HG02840 (cell line): ENCODE data around the gene NPLOC4.
"Not testable (repeated sequence)": the region's sequence is repeated elsewhere in the genome, so short reads cannot be mapped to it uniquely, and the experiment has no call there.

Experiments used
- ATAC-seq: cut with Tn5 transposase; IDR thresholded peaks from one replicate; pipeline ENCODE4 v1.9.1; 2021; ENCODE audit warnings: mild to moderate bottlenecking, moderate library complexity, moderate number of reproducible peaks; ENCODE audit not compliant: unreplicated experiment, low FRiP score

NPLOC4 gene

DNA sequence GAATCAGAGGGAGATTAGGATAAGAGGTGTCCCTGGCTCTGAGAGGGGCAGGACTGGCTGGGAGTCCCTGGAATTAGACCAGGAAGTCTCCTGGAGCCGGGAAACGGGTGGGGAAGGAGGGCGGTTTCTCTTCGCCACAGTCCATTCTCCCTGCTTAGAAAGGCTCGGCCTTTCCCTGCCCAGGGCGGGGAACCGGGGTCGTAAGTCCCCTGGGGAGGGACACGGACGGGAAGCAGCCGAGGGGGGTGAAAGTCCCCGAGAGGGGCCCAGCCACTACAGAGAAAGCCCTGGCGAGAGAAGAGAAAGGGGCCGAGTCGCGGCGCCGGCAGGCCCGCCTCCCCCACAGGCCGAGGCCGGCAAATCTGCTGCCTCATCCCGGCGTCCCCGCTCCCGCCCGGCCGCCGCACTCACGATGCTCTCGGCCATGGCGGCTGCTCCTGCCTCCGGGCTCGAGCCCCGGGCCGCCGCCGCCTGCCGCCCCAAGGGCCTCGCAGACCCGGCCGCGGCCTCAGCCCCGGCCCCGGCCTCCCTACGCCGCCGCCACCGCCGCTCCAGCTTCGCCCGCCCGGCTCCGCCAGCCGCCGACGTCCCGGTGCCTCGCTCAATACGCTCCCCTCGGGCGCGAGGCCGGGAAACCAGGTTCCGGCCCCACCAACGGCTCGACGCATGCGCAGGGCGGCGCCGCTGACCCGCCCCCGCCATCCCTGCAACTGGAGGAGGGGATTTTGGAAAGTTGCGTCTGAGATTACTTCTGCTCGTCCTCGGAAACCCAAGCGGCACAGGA lies at the start of gene NPLOC4, which contains the start of gene TSPAN10:
Gene NPLOC4, minus strand, starts transcription at position 608 of the 784 bp plus-strand sequence. Its CDS starts 182 bp downstream, at position 426.
Gene TSPAN10, plus strand, starts transcription at position 692 of the 784 bp plus-strand sequence. CDS start 5,217 bp downstream, outside the sequence.
- peak; percentile 83 for ATAC-seq

DNA sequence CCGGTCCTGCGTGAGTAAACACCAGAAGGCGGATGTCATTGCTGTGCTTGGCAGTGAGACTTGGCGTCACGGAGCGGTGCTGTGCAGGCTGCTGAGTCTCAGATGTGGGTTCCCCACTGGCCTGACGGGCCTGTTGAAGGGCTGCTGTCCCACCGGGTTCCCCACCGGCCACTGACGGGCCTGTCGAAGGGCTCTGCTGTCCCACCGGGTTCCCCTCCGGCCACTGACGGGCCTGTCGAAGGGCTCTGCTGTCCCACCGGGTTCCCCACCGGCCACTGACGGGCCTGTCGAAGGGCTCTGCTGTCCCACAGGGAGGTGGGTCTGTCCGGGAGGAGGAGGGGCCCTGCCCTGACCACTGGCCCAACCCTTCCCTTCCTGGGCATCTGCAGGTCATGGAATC lies 49.7 kb upstream of the NPLOC4 start:
- ATAC-seq = no peak

DNA sequence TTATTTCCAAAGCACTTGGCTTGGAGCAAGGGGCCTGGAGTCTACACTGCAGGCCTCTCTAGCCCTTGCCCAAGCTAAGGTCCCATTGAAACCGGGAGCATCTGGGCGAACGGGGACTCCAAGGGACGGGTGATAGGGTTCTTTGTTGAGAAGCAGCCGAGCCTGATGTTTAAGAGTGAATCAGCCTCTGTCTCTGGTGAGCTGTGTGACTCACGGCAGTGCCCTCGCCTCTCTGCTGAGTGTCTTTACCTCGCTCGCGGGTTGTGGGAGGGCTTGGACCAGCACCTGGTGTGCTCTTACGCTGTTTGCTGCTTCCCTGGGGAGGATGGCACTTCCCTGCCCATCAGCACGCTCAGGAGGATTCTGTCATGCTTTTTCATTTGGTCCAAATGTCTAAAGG lies 48.2 kb upstream of the NPLOC4 start:
- ATAC-seq = no peak

DNA sequence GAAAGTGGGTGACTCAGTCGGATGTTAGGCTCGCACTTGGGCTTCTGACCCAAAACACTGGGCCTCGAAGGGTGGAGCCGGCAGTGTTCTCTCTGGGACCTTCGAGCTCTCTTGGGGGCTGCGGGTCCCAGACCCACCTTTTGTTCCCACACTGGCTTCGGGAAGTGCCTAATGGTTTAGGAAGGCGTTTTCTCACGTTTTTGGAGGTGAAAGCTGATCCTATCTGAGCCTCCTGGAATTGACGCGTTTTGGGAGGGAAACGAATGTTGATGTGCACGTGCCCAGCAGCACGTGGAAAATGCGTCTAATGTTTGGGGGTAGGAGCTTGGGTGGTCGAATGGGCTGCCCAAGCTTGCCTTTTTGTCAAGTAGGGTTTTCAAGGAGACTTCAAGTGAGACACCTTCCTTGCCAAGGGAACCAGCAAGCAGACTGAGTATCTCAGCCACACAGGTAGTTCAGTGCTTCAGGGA lies 47.6 kb upstream of the NPLOC4 start:
- no peak for ATAC-seq

DNA sequence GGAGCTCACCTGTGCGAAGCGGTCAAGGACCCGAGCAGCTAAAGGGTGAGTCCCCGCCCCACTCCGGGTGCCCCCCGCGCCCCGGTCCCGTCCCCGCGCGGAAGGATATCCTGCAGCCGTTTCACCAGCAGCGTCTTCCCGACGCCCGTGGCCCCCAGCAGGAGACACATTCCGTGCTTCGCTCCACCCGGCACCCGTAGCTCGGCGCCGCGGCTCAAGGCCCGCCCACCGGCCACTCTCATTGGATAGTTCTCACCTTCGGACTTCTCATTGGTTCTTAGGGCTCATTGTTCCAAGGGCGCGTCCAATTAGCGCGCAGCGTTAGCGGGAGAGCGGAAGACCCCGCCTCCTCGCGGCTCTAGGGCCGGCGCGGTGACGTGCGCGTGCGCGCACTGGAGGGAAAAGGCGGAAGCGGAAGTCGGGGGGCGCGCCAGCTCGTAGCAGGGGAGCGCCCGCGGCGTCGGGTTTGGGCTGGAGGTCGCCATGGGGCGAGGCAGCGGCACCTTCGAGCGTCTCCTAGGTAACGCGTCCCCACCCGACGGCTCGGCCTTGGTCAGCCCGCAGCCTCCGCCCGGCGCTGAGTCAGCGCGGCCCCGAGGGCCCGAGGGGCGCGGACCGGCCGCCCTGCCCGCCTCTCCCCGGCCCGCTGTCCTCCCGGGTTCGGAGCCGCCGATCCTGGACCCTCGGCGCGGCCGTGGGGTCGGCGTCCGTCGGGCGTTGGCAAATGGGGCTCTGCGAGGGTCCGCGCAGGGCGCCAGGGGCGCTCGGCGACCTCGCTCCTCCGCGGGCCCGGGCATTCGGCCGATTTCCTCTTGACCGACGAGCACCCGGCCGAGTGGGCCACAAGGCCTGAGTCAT lies 46.9 kb upstream of the NPLOC4 start, which contains the start of the genes ARL16 and HGS:
Gene ARL16, minus strand, starts transcription at position 214 of the 858 bp plus-strand sequence. Its CDS starts 44 bp downstream, at position 170.
Gene HGS, plus strand, starts transcription at position 428 of the 858 bp plus-strand sequence. Its CDS starts 56 bp downstream, at position 484.
- peak; percentile 90 for ATAC-seq

DNA sequence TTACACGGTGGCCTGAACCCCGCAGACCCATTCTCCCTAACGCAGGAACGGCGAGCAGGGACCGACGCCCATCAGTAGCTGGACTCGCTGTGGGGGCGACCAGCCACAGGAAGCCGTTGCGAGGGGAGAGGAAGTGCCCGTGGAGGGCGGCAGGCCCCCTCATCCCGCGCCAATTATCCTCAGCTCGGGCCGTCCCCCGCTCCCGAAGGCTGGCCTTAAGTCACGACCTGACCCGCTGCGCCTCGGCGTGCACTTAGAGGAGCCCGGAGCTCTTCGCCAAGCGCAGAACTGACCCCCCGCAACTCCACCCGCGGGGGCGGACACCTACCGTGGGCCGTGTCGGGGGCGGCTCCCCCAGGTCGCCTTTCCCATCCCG lies 46.3 kb upstream of the NPLOC4 start:
- ATAC-seq = peak; percentile 2

DNA sequence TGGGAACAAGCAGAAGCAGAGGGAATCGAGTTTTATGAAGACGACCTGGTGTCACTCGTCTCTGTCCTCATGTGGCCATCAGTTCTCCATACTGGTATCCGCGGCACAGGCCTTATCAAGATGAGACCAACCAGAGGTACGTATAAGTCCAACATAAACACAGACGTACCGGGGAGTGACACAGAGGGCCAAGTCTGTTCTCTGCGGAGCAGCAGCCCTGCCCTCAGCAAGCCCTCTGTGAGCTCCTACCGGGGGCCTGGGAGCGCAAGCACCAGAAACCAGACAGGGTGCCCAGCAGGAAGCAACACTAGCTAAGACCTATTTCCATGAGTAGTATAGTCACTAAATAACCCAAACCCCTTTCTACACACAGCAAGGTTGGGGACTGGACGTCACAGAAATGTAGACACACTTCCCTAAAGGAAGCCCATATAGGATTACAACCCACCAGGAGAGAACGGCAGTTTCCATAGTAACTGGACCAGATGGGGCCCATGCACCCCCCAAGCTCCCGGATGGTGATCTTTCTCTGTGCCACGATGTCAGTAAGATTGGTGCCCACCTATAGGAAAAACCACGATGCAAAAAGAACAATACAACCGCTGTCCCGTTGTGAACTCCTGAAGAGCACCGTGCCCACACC lies 45.8 kb upstream of the NPLOC4 start:
- no peak for ATAC-seq

DNA sequence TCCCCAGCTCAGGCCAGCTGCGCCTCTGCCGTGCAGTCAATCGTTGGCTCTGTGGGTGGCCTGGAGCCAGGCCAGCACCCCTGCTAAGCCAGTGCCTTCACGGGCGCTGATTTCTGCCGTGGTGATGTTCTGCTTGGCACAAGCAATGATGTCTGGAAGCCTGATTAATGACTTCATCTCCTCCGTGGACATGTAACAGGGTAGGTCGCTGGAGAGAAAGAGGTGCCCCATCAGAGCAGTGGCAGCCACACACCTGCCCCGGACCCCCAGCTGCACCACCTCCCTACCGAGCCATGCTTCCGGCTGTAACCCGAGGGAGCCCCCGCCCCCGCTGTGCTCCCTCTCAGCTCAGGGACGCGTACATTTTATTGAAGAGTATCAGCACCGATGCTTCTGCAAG lies 44.8 kb upstream of the NPLOC4 start:
- no peak for ATAC-seq

DNA sequence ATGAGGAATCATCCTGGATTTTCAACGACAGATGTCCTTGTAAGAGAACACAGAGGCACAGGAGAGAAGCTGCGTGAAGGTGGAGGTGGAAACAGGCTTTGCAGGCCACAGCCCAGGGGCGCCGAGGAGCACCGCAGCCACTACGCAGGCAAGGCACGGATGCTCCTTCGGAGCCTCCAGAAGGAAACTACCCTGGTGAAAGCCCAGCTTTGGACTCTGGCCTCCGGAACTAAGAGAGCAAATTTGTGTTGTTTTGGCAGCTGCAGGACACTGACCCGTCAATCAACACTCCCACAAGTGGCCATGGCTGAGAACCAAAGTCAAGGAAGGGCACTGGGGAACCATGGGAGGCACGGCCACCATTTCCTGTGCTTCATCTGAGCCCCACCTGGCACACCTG lies 43.2 kb upstream of the NPLOC4 start:
- ATAC-seq = no peak

DNA sequence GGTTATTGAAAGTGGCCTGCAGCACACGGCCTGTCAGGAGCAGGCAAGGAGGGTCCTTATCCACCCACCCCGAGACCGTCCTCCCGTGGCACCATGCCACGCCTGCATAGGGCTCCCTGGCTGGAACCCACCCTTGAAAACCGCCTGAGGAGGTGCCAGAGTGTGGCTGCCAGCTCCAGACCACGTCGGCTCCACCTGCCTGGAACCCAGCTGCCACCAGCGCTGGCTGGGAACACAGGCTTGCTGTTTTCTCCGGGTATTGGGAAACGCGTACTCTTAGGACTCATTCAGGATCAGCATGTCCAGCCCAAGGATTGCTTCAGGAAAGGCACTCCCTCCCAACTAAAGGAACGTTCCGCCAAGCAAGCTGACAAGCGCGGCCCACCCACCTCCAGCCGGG lies 40.0 kb upstream of the NPLOC4 start:
- no peak for ATAC-seq

DNA sequence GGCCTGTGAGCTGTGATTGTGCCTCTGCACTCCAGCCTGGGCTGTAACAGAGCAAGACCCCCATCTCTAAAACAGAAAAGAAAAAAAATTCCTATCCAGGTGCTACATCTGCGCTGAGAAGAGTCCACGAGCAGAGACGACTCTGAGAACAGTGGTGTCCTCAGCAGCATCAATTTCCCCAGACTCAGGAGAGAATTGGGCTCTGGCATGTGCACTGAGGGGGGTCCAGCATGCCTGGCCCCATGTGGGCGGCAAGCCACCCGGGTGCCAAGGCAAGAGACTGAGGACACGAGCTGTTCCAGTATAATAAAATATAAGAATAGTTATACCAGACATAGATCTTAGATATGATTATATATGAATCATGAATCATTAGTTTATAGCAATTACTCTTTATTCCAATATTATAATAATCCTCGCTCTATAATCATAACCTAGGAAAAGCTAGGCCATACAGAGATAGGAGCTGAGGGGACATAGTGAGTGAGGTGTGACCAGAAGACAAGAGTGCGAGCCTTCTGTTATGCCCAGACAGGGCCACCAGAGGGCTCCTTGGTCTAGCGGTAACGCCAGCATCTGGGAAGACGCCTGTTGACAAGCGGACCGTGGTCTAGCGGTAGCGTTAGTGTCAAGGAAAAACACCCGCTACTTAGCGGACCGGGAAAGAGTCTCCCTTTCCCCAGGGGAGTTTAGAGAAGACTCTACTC lies 38.8 kb upstream of the NPLOC4 start:
- ATAC-seq = not testable (repeated sequence)

DNA sequence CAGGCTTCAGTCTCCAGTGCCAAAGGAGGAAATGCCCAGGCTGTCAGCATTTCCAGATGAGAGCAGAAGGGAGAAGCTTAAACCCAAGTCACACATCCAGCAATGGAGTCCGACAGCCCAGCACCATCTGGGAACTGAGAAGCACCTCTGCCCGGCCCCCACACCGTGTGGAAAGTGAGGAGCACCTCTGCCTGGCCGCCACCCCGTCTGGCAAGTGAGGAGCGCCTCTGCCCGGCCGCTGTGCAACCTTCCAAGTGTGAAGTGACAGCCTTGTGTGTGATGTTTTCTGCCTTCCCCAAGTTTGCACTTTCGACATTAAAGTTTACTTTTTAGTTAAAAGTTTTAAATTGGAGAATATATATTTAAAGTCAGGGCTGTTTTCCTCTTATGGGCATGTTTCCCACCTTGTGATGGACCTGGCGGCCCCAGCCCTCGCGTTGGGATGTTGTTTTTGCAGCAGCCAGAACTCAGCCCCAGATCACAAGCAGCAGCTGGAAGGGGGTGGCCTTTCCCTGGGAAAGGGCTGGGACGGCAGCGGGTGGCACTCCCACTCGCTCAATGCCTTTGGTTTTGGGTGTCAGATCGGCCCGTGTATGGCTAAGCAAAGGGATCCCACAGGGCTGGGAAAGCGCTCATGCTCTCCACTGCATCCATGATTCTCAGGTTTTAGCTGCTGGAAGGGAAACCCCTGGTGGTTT lies 36.8 kb upstream of the NPLOC4 start:
- ATAC-seq = no peak

DNA sequence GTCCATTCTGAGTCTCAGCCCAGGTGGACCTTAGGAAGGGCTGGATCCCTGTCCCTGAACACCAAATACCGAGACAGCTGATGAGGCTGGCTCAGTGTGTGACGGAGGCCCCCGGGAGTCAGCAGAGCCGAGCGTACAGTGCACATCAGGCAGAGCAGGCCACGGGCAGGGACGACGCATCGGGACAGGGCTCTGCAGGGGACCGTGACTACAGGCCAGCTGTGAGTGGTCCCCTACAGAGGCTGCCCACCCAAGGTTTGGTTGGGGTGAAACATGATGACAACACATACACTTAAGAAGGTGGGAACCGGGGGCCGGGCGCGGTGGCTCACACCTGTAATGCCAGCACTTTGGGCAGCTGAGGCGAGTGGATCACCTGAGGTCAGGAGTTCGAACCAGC lies 36.0 kb upstream of the NPLOC4 start:
- no peak for ATAC-seq

DNA sequence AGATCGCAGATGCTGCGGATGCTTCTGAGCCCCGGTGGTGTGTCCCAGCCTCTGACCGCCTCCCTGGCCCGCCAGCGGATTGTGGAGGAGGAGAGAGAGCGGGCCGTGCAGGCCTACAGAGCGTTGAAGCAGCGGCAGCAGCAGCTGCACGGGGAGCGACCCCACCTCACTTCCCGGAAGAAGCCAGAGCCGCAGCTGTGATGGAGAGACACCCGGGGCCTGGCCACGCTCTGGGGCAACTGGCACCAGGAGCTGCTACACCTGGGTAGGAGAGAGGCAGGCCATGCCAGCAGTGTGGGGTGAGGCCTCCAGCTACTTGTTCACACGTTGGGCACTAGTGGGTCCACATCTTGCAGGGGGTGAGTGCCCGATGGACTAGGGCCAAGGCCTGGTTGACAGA lies 35.6 kb upstream of the NPLOC4 start:
- ATAC-seq = no peak

DNA sequence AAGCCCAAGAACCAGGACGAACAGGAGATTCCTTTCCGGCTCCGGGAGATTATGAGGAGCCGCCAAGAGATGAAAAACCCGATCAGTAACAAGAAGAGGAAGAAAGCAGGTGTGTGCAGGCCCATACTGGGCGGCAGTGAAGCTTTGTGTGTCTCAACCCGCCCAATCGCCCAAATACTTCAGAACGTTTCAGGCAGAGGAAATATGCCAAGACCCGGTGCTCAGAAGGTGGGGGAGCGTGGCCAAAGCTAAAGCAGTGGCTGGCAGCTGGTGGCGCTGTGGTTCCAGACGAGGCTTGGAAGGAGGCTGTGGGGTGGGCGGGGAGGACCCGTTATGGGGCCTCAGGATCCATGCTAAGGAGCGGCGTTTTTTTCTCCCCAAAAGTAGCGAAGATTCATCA lies 30.8 kb upstream of the NPLOC4 start:
- ATAC-seq = no peak

DNA sequence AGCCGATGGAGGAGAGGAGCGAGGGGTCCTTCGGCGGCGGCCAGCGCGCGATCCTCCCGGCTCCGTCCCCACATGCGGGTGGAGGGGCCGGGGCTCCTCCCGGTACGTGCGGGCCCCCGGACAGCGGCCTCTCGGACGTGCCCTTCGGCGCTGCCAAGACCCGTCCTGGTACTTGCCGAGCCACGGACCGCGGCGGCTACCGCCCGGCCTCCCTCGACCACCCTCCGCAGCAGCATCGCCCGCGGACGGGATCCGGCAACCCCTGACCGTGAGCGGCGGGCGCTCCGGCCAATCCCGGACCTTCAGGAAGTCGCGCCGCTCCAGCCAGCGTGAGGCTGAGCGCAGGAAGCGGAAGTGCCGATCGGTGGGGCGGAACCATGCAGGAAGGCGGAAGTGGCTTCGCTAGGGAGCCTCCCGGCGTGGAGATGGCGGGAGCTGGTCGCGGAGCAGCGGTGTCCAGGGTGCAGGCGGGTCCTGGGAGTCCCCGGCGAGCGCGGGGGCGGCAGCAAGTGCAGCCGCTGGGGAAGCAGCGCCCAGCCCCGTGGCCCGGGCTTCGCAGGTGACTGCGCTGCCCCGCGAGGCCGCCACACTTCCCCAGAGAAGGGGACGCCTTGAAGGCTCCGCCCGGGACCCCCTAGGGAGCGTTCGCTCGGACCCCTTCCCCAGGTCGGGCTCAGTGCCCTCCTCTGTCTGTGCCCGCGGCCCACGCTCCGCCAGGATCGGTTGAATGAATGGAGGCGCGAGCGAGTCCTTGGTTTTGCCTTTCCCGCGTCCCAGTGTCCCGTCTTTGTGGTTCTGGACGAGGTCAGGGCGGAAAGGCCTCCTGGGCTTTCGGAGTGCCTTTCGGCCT lies 29.7 kb upstream of the NPLOC4 start, which contains the start of the genes CCDC137 and OXLD1:
Gene CCDC137, plus strand, starts transcription at position 396 of the 850 bp plus-strand sequence. Its CDS starts 30 bp downstream, at position 426.
Gene OXLD1, minus strand, starts transcription at position 264 of the 850 bp plus-strand sequence. Its CDS starts 28 bp downstream, at position 236.
- ATAC-seq = peak; percentile 78

DNA sequence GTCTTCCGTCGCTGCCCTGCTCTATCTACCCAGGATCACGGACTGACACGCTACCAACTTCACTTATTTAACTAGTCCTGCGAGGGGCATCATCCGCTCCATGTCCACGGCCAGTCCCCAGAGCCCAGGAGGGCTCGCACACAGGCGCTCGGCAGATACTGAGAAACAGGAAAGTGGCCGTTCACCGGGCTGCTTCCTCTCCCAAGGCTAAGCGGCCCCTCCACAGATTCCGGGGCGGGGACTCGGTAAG lies 29.1 kb upstream of the NPLOC4 start:
- no peak for ATAC-seq
